ENCODE data around the gene TALDO1.
A peak's percentile ranks its signal among the peaks of the same experiment; 100 is the strongest.

TALDO1 gene

GRCh38 chr11:790721-791564, 43.7 kb downstream of the TALDO1 start:
- TF ChIP-seq JUND (IDR thresholded peaks at IDR 0.05; ENCODE audit: low read depth), result no peak
- in situ Hi-C loops (cut with HindIII; ENCODE audit: low pct_unique_long_range_greater_than_20kb, low sequenced_read_pairs), result no loop called here
- no peak for DNase-seq (ENCODE audit: low read depth in 1 of 2, low spot score in 1 of 2)

- in situ Hi-C loops (cut with HindIII; ENCODE audit: low pct_unique_long_range_greater_than_20kb, low sequenced_read_pairs), result no loop called here
- no peak for DNase-seq (ENCODE audit: low read depth in 1 of 2, low spot score in 1 of 2)
- TF ChIP-seq JUND (IDR thresholded peaks at IDR 0.05; ENCODE audit: low read depth), result no peak
Observed at GRCh38 chr11:791658-792534, 44.6 kb downstream of the TALDO1 start.

GRCh38 chr11:792535-792821, 45.2 kb downstream of the TALDO1 start:
- in situ Hi-C loops (cut with HindIII; ENCODE audit: low pct_unique_long_range_greater_than_20kb, low sequenced_read_pairs), result no loop called here
- TF ChIP-seq JUND (IDR thresholded peaks at IDR 0.05; ENCODE audit: low read depth), result no peak
- DNase-seq (ENCODE audit: low read depth in 1 of 2, low spot score in 1 of 2), result no peak

GRCh38 chr11:792873-793272, 45.6 kb downstream of the TALDO1 start:
- no peak for DNase-seq (ENCODE audit: low read depth in 1 of 2, low spot score in 1 of 2)
- in situ Hi-C loops (cut with HindIII; ENCODE audit: low pct_unique_long_range_greater_than_20kb, low sequenced_read_pairs), result no loop called here
- TF ChIP-seq JUND (IDR thresholded peaks at IDR 0.05; ENCODE audit: low read depth), result no peak

- no peak for TF ChIP-seq JUND (IDR thresholded peaks at IDR 0.05; ENCODE audit: low read depth)
- in situ Hi-C loops (cut with HindIII; ENCODE audit: low pct_unique_long_range_greater_than_20kb, low sequenced_read_pairs), result no loop called here
- DNase-seq (ENCODE audit: low read depth in 1 of 2, low spot score in 1 of 2), result no peak
Observed at GRCh38 chr11:793556-793955, 46.3 kb downstream of the TALDO1 start.

- no peak for TF ChIP-seq JUND (IDR thresholded peaks at IDR 0.05; ENCODE audit: low read depth)
- DNase-seq (ENCODE audit: low read depth in 1 of 2, low spot score in 1 of 2), result no peak
- in situ Hi-C loops (cut with HindIII; ENCODE audit: low pct_unique_long_range_greater_than_20kb, low sequenced_read_pairs), result no loop called here
Observed at GRCh38 chr11:794013-794765, 46.9 kb downstream of the TALDO1 start.

- TF ChIP-seq JUND (IDR thresholded peaks at IDR 0.05; ENCODE audit: low read depth), result no peak
- no peak for DNase-seq (ENCODE audit: low read depth in 1 of 2, low spot score in 1 of 2)
- in situ Hi-C loops (cut with HindIII; ENCODE audit: low pct_unique_long_range_greater_than_20kb, low sequenced_read_pairs), result no loop called here
Observed at GRCh38 chr11:794766-795633, 47.7 kb downstream of the TALDO1 start.

GRCh38 chr11:795634-796564, 48.6 kb downstream of the TALDO1 start:
- no peak for TF ChIP-seq JUND (IDR thresholded peaks at IDR 0.05; ENCODE audit: low read depth)
- DNase-seq (ENCODE audit: low read depth in 1 of 2, low spot score in 1 of 2), result no peak
- in situ Hi-C loops (cut with HindIII; ENCODE audit: low pct_unique_long_range_greater_than_20kb, low sequenced_read_pairs), result no loop called here

- no peak for DNase-seq (ENCODE audit: low read depth in 1 of 2, low spot score in 1 of 2)
- no peak for TF ChIP-seq JUND (IDR thresholded peaks at IDR 0.05; ENCODE audit: low read depth)
- in situ Hi-C loops (cut with HindIII; ENCODE audit: low pct_unique_long_range_greater_than_20kb, low sequenced_read_pairs), result no loop called here
Observed at GRCh38 chr11:796565-797295, 49.5 kb downstream of the TALDO1 start.

- in situ Hi-C loops (cut with HindIII; ENCODE audit: low pct_unique_long_range_greater_than_20kb, low sequenced_read_pairs), result no loop called here
- no peak for TF ChIP-seq JUND (IDR thresholded peaks at IDR 0.05; ENCODE audit: low read depth)
- peak; percentile 65 to 71 for DNase-seq (ENCODE audit: low read depth in 1 of 2, low spot score in 1 of 2)
Observed at GRCh38 chr11:797296-798092, 50.2 kb downstream of the TALDO1 start.

All from T47D (cell line).